ENCODE data around the gene MYBPH.

Gene MYBPH

DNA sequence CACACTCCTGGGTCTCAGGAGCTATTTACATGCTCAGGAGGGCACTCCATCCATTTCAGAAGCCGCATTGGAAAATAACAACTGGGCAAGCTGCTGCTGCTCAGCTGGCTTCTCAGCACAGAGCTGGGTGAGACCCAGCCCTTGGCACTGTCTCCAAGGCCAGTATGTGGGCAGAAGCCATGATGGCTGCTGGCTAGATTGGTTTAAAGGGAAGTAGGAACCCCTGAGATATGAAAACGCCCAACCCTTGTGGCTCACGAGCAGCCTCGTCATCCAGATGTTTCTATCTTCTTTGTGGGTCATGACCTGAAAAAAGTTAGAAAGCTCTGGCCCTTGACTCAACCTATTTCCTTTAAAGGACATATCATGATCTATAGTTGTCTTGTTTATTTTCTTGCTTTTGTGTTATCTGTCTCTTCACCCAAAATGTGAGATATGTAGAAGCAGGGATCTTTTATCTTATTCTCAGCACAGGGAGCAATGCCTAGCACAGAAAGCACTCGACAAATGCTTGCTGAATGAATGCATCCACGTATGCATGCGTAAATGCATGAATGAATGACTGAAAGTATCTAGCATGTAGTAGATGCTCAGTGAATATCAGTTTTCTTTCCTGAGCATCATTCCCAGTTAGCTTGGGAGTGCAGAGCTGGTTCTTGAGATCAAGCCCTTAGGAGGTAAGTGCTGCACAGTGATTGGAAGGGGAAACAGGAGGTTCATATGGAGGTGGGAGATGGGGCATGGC, 11.6 kb downstream of the MYBPH start:
- DNase-seq (ENCODE audit: low read depth) = no peak
- no peak for TF ChIP-seq CTCF (IDR thresholded peaks at IDR 0.05; ENCODE audit: control insufficient read depth, extremely low read depth, insufficient read depth)
- H3K4me3 ChIP-seq (ENCODE audit: low read depth, low read length) = no peak overlapping the region

DNA sequence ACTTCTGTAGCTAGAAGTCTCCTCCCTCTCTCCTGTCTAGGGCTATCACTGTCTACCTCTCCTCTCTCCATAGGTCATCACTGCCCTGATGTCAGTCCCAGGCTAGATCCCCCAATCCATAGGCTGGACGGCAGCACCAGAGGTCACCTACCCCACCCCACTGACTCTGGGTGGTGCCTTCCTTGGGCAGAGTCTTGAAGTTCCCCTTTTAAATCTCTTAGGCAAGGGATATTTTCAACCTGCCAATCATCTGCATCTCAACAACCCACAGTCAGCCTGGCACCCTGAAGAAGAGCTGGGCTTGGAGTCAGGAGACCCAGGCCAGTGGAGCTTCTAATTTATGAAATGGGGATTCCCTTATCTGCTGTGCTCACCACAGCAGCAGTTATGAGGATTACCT, 13.2 kb downstream of the MYBPH start:
- DNase-seq (ENCODE audit: low read depth) = no peak
- H3K4me3 ChIP-seq (ENCODE audit: low read depth, low read length) = no peak overlapping the region
- TF ChIP-seq CTCF (IDR thresholded peaks at IDR 0.05; ENCODE audit: control insufficient read depth, extremely low read depth, insufficient read depth) = no peak

DNA sequence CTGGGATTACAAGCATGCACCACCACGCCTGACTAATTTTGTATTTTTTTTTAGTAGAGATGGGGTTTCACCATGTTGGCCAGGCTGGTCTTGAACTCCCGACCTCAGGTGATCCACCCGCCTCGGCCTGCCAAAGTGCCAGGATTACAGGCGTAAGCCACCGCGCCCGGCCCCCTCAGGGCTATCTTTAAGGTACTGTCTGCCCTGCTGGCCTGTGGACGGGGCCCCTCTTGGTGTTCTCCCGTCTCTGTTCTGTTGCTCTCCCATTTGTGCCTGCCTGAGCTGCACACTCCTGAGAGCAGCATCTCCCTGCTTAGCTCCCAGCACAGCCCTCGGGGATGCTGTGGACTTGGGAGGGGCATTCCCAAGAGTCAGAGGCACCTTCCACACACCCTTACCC, 13.9 kb downstream of the MYBPH start:
- DNase-seq (ENCODE audit: low read depth) = no peak
- H3K4me3 ChIP-seq (ENCODE audit: low read depth, low read length) = no peak overlapping the region
- no peak for TF ChIP-seq CTCF (IDR thresholded peaks at IDR 0.05; ENCODE audit: control insufficient read depth, extremely low read depth, insufficient read depth)

GRCh38 chr1:203161175-203161574, 14.5 kb downstream of the MYBPH start:
- TF ChIP-seq CTCF (IDR thresholded peaks at IDR 0.05; ENCODE audit: control insufficient read depth, extremely low read depth, insufficient read depth) = no peak
- DNase-seq (ENCODE audit: low read depth) = no peak
- no peak overlapping the region for H3K4me3 ChIP-seq (ENCODE audit: low read depth, low read length)

DNA sequence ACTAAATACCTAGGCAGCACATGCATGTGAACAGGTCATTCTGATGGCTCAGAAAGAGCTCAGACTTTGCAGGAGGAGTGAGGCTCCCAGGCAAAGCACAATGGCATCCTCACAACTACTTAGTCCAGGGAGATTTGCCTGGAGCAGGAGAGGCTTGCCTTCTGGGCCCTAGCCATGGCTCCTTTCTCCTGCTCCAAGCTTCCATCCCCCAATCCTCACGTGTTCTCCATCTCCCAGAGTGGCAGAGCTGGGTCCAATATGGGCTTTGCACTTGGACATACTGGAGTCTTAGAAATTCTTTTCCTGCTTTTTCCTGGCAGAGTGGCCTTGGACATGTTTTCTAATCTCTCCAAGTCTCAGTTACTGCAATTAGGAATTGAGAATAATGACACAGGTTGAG, 15.8 kb downstream of the MYBPH start:
- no peak for TF ChIP-seq CTCF (IDR thresholded peaks at IDR 0.05; ENCODE audit: control insufficient read depth, extremely low read depth, insufficient read depth)
- H3K4me3 ChIP-seq (ENCODE audit: low read depth, low read length) = no peak overlapping the region

DNA sequence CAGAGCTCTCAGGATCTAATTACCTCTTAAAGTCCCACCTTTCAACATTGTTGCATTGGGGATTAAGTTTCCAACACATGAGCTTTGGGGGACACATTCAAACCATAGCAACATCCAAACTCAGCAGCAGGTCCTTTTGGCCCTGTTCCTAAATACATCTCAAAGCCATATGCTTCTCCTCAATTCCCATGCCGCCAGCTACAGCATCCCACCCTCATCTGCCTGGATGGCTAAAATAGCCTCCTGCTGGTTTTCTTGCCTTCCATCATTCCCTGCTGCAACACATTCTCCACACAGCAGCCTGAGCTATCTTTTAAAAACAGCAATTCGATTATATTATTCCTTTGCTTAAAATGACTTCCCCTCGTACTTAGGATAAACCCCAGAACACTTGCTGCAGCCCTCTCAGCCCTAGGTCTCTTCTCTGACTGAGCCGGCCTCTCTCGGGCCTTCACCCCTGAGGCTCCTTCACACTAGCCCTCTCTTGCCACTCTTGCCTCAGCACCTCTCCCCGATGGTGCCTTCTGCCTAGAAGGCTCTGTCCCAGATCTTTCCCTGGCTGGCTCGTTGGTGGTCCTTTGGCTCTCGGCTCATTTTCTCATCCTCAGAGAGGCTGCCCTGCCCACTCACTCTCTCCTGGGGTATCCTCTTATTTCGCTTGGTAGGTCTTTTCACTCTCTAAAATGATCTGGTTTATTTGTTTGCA, 16.5 kb downstream of the MYBPH start:
- DNase-seq (ENCODE audit: low read depth) = no peak
- TF ChIP-seq CTCF (IDR thresholded peaks at IDR 0.05; ENCODE audit: control insufficient read depth, extremely low read depth, insufficient read depth) = no peak
- H3K4me3 ChIP-seq (ENCODE audit: low read depth, low read length) = no peak overlapping the region

More for the DNA sequence above, 15.8 kb downstream of the MYBPH start:
- no peak for DNase-seq (ENCODE audit: low read depth)

All from LNCaP clone FGC (cell line).